Stimulated activated CD4-positive, alpha-beta T cell treated with anti-CD3 and anti-CD28 coated beads, Interleukin-1b, Interleukin-23, amount 100 ng/mL, for 4 hours (primary cell): ENCODE measurements around the gene TM9SF2.
A peak's percentile ranks its signal among the peaks of the same experiment; 100 is the strongest.

ENCODE experiments used
- DNase-seq, 2 donors: peaks; one replicate each; pipeline ENCODE4 v3.0.0-alpha.2; 2020; ENCODE audit warnings: low read depth in 2 of 2

The TM9SF2 gene

DNA sequence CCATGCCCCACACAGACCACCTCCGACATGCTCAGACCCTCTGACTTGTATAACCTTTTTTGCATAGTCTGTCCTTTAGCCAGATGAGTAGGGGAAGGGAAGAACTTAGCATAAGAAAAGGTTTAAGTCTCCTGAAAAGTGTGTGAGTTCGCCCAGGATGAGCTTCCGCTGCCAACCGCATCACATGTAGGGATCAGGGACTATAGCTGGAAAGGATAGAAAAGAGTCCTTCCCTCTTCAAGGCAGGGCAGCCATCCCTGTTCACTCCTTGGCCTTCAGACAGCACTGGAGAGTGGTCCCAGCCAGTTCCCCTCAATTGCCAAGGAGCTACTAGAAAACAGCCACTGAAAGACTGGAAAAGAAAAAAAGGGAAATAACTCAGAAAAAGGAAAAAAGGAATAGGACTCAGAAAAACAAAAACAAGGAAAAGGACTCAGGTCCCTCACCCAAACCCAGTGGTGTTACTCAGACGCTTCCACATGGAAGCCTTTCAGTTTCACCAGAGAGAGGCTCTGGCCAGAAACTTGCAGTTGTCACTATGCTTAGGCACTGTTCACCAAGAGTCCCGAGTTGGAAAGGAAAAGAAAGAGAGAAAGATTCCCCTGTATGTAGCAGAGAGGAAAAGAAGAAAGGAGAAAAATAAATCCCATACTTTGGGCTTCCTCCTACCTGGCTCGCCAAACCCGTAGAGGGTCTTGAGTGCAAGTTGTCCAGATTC is 5.6 kb upstream of the TM9SF2 start:
- DNase-seq, result no peak

DNA sequence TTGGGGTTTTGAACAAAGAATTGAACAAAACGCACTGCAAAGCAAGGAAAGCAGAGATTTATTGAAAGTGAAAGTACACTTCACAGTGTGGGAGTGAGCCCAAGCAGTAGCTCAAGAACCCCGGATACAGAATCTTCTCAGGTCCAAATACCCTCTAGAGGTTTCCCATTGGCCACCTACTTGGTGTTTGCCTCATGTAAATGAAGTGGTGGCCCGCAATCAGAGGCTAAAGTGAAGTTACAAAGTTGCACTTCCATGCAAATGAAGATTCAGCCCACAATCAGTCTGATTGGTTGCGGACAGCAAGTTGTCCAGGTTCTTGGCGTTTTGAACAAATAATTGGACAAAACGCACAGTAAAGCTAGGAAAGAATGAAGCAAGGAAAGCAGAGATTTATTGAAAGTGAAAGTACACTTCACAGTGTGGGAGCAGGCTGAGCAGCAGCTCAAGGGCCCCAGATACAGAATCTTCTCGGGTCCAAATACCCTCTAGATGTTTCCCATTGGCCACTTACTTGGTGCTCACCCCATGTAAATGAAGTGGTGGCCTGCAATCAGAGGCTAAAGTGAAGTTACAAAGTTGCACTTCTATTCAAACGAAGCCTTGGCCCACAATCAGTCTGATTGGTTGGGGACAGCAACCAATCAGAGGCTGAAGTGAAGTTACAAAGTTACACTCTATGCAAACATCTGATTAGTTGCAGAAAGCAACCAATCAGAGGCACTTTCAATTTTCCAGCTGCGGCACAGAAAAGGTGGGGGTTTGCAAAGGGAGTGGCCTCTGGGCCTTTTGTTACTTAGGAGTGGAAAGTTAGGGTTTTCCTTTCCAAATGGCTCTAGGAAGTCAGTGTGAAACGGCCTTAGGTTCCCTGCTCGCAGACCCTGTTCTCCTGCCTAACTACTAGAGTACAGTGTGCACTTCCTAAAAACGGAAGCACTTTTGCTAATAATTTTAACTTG is 4.8 kb upstream of the TM9SF2 start:
- peak; percentile 9 to 51 for DNase-seq

DNA sequence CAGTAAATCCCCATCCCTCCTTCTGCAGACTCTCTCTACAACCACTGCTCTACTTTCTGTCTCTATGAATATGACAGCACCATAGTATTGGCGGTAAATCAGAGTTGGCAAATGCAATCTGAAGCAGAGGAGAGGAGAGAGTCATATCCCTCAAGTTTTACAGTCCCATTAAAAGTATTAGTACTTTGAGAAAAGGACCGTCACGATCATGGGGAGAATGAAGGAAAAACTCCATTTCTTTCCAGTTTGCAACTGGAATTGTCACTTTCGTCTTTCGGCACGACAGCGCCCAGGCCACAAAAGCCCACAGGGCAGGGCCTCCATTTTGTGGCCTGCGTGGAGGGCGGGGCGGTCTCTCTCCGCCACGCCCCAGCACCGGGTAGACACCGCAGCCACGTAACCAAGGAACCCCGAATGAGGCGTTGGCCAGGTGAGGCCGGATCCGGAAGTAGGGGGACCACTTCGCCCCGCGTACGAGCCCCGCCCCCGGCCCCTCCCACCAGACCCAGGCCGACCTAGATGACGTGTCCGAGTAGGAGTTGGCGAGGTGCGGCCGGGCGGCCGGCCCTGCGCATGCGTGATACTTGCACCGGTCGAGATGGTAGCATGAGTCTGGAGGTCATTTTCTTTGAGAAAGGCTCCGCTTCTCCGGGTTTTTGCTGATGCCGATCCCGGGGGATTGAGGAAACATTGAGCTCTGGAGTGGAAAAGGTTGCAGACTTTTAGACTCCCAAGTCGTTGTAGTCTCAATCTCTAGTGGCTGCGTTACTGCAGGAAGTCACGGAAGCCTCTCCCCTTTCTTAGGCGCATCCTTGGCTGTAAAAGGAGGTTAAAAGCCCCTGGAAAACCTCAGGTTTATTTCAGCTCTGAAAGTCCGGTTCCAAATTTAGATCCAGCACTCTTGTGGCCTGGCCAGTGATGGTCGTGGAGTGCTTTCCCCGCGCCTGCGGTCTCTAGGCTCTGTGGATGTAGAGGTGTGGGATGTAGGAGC is 2.8 kb upstream of the TM9SF2 start:
- peak; percentile 93 to 94 for DNase-seq

GRCh38 chr13:99500839-99501183 is 461 bp upstream of the TM9SF2 start:
- DNase-seq, result no peak

GRCh38 chr13:99501848-99502301 is 603 bp downstream of the TM9SF2 start:
- peak in 1 of 2 donors; percentile 10 for DNase-seq

- DNase-seq, result no peak
Measured at GRCh38 chr13:99505814-99506269, 4.6 kb downstream of the TM9SF2 start.

- DNase-seq, result no peak
Measured at GRCh38 chr13:99506634-99507033, 5.4 kb downstream of the TM9SF2 start.

DNA sequence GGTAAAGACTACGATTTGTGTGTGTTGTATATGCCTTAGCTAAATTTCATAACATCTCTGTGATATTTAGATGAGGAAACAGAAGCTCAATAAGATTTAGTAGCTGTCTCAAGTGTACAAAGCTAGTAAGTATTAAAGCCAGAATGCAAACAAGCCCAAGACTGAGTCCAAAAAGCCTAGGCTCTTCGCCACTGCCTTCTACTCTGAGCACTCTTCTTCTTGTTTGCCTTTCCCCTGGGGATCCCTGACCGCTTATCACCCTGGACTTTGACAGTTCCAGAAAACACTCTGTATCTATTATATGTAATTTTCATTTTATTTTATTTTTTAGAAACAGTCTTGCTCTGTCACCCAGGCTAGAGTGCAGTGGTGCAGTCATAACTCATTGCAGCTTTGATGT is 5.8 kb downstream of the TM9SF2 start:
- DNase-seq, result no peak

- no peak for DNase-seq
Measured at GRCh38 chr13:99507551-99507950, 6.3 kb downstream of the TM9SF2 start.

DNA sequence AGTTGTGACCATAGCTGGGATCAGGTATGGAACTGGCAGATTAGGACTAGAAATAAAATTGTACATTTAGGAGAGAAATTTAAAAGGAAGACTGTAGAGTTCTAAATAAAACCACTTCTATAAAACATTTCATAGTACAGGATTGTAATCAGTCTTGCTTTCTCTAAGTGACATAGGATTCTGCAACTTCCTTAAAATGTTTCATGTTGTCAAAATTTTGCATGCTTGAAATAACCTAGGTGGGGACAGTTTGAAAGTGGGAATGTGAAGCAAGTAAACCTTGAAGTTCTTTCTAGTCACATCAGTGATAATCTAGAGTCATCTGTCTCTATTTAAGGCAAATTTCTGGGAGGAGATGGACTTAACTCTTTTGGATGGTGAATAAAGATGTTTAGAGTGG is 6.7 kb downstream of the TM9SF2 start:
- DNase-seq, result no peak

DNA sequence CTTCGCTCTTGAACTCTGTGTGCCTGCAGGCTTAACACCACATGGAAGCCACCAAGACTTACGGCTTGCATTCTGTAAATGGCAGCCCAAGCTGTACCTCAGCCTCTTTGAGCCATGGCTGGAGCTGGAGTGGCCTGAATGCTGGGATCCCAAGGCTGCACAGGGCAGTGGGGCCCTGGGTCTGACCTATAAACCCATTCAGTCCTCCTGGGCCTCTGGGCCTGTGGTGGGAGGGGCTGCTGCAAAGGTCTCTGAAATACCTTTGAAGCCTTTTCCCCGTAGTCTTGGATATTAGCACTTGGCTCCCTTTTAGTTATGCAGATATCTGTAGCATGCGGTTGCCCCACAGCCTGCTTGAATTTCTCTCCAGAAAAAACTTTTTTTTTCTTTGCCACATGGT is 8.2 kb downstream of the TM9SF2 start:
- DNase-seq, result no peak

- no peak for DNase-seq
Measured at GRCh38 chr13:99514801-99515200, 13.5 kb downstream of the TM9SF2 start.

DNA sequence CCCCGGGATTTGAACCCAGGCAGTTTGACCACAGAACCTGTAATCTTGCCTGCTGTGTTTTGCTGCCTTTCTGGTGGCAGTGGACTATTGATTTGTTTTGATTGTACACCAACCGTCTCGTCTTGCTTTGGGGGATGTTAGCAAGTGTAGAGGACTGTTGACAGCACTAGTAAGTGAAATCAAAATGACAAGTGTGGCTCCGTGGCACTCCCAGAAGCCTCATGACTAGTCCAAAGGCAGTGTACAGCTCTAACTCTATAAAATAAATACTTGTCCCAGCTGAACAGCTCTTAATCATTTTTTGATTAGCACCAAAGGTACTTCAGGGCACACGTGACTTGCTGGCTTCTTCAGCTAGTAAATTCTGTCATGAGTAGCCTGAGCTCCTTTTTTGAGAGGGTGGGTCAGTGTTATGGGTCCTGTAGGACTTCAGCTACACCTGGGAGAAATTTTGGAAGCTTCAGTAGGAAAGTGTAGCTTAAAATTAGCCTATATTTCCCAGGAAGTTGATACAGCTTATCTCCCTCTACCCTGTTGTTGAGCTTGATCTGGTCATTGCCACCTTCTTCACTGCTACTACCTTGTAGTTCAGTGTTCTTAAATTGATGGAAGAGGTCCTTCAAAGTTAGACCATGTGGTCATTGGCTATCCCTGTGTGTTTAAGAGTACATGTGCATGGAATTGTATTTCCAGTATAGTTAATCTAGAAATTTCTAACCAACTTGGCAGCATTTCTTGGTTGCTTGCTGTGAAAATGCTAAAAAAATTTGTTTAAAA is 15.1 kb downstream of the TM9SF2 start:
- DNase-seq, result no peak

DNA sequence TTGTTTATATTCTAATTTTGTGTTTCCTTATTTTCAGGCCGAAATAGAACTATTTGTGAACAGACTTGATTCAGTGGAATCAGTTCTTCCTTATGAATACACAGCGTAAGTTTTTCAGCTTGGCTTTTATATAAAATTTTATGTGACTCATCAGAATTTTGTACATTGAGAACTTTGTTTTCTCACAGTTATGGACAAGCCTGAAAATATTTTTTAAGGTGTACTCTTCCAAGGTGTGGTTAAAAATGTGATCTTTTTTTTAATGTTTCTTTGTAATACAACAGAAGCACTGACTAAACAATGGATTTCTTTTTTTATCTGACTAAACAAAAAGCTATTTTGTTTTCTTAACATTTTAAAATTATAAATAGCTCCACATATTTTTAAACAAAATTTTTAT is 16.3 kb downstream of the TM9SF2 start:
- DNase-seq, result no peak

- no peak for DNase-seq
Measured at GRCh38 chr13:99517984-99518383, 16.7 kb downstream of the TM9SF2 start.

- DNase-seq, result no peak
Measured at GRCh38 chr13:99522298-99522697, 21.0 kb downstream of the TM9SF2 start.

DNA sequence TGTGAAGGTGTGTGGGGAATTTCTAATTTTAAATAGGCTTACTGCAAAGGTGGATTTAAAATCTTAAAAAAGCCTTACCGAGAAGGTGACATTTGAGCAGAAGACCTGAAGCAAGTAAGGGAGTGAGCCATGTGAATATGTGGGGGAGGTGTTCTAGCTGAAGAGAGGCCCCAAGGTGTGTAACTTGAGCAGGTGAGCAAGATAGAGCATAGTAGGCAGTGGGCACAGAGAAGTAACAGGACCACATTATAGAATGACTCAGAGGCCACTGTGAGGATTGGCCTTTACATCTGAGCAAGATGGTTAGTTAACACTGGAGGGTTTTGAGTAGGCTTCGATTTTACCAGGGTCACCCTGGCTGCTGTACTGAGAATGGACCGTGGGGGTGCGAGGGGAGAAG is 22.6 kb downstream of the TM9SF2 start:
- no peak for DNase-seq

DNA sequence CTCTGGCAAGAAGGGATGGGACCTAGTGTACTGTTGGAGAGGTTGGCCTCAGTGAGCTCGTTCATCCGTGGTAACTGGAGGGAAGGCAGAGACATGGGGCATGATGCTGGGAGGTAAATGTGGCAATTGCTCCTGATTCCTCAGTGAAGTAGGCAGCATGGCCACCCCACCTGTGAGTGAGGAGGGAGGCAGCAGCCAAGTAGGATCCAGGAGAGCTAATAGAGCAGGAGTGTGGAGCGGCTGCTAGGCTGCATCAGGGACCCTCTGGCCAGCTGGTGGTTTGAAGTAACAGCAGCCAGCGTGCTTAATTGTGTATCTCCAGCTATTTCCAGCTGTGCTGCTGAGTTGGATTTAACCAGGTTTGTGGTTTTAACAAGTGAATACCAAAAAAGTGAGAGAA is 24.7 kb downstream of the TM9SF2 start:
- no peak for DNase-seq

- DNase-seq, result no peak
Measured at GRCh38 chr13:99526549-99526948, 25.3 kb downstream of the TM9SF2 start.

- no peak for DNase-seq
Measured at GRCh38 chr13:99527301-99527700, 26.0 kb downstream of the TM9SF2 start.

DNA sequence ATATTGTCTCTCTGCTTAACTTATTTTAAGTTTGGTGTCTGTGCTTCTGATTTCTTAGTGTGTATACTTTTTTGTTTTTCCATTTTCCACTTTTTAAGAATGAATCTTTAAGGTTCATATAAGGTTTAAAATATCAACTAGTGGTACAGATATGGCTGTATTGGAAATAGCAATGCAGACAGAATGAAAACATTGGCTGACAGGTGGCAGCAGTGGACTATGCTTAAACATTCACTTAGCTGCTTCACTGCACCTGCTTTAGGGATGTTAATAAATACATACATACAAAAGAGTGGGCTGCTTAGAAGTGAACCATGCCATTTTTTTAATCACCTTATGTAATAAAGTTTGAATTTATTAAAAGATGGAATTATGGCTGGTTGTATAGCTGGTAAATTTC is 27.3 kb downstream of the TM9SF2 start:
- no peak for DNase-seq
